Upper lobe of left lung (tissue), 6 donors: Measurements from ENCODE around the gene TAS1R2. TPM values are rescaled to one million over a fixed set of nuclear protein-coding genes. Genes with fewer than 3 reads are reported as not detected.

Experiments used
- ATAC-seq, 2 donors: fragments of 200-7000 bp; cut with Tn5 transposase; one replicate each; pipeline ENCODE4 v1.9.1; 2022; ENCODE audit warnings: mild to moderate bottlenecking in 2 of 2, moderate library complexity in 2 of 2; ENCODE audit not compliant: low FRiP score in 2 of 2
- DNase-seq, 2 donors: peaks; one replicate each; pipeline ENCODE4 v3.0.0-alpha.2; 2019 to 2020
- H3K27ac ChIP-seq, 4 donors: fragments of 200-600 bp; sonication (generic); one replicate each; pipeline ENCODE4 v1.5.1; 2016 to 2019
- H3K27me3 ChIP-seq, 4 donors: fragments of 200-600 bp; sonication (generic); one replicate each; pipeline ENCODE4 v1.5.1; 2017 to 2019
- H3K36me3 ChIP-seq, 4 donors: fragments of 200-600 bp; sonication (generic); one replicate each; pipeline ENCODE4 v1.5.1; 2016 to 2019
- H3K4me1 ChIP-seq, 4 donors: fragments of 200-600 bp; sonication (generic); one replicate each; pipeline ENCODE4 v1.5.1; 2018 to 2019
- H3K4me3 ChIP-seq, 4 donors: fragments of 200-600 bp; sonication (generic); one replicate each; pipeline ENCODE4 v1.5.1; 2017 to 2019; ENCODE audit warnings: mild to moderate bottlenecking in 2 of 4, moderate library complexity in 1 of 4
- H3K9me3 ChIP-seq, 4 donors: fragments of 200-600 bp; sonication (generic); one replicate each; pipeline ENCODE4 v1.5.1; 2018 to 2019
- EP300 ChIP-seq, 4 donors: sonication (generic); formaldehyde crosslinking; IDR thresholded peaks; one replicate each; pipeline ENCODE4 v1.5.1; 2017; ENCODE audit warnings: antibody characterized with exemption in 4 of 4, control low read depth in 2 of 4
- POLR2A ChIP-seq, 4 donors: fragments of 450-650 bp; IDR thresholded peaks; one replicate each; pipeline ENCODE4 v1.5.1; 2016 to 2017; ENCODE audit warnings: antibody characterized with exemption in 4 of 4, mild to moderate bottlenecking in 2 of 4
- POLR2AphosphoS5 ChIP-seq, 2 donors: sonication (generic); formaldehyde crosslinking; IDR thresholded peaks; one replicate each; pipeline ENCODE4 v1.5.1; 2017; ENCODE audit warnings: antibody characterized with exemption in 2 of 2
- WGBS, 2 donors: methylation state at CpG; one replicate each; pipeline ENCODE4 v1.1.5; 2017 to 2018; 5-methylcytosine and 5-hydroxymethylcytosine counted together
- total RNA-seq, 6 donors: library from RNA; depleted of rRNA in 4 of 6; stranded (reverse); fragments of >200 nt in 4 of 6; gene quantifications; one replicate each; pipeline versions ENCODE4 v1.1.0 to v1.2.1, GENCODE V29; 2016 to 2021
- TF ChIP-seq, protein P1 (sequence below), 6 experiments: fragments of 450-650 bp in 4 of 6; fragments of 200-600 bp in 2 of 6; sonication (generic) in 2 of 6; IDR thresholded peaks; one replicate each; pipeline ENCODE4 v1.5.1; 2016 to 2019; ENCODE audit warnings: antibody characterized with exemption in 6 of 6
- donor health status: DM: no; HTN: no; CAD: no; lungs with moderate emphysema.
- donor health status: DM: no; HTN: yes; CAD: no; lungs with severe emphysema.

TAS1R2 gene
- total RNA-seq, 6 donors from 2014 or later, result not detected

DNA sequence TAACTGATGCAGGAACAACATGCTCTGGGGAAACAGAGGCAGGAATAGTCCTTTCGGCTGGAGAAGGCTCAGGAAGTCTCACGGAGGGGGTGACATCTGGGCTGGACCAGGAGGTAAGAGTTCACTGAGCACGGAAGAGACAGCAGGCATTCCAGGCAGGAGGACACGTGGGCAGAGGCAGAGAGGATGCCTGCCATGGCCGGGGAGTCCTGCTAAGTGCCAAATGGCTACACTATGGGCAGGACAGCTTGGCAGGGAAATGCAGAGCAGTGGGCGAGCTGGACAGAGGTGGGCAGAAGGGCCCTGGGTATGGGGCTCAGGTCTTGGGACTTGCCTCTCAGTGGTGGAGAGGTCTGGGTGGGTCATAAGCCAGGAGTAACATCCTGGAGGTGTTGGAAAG, 25.3 kb upstream of the TAS1R2 start:
- Histone ChIP-seq H3K4me3 (no peak overlapping the region), H3K27ac (no peak overlapping the region), H3K9me3 (no peaks in the 10 kb centered on the region), H3K27me3 (no peaks in the 10 kb centered on the region), H3K4me1 (no peaks in the 10 kb centered on the region), H3K36me3 (peaks cover 0 to 21% (median 14%) of the 10 kb centered on the region in 4 donors)
- TF ChIP-seq EP300 (IDR thresholded peaks at IDR 0.05) (no peak), POLR2AphosphoS5 (IDR thresholded peaks at IDR 0.05) (no peak), POLR2A (IDR thresholded peaks at IDR 0.05) (no peak)
- TF ChIP-seq, protein P1, sequence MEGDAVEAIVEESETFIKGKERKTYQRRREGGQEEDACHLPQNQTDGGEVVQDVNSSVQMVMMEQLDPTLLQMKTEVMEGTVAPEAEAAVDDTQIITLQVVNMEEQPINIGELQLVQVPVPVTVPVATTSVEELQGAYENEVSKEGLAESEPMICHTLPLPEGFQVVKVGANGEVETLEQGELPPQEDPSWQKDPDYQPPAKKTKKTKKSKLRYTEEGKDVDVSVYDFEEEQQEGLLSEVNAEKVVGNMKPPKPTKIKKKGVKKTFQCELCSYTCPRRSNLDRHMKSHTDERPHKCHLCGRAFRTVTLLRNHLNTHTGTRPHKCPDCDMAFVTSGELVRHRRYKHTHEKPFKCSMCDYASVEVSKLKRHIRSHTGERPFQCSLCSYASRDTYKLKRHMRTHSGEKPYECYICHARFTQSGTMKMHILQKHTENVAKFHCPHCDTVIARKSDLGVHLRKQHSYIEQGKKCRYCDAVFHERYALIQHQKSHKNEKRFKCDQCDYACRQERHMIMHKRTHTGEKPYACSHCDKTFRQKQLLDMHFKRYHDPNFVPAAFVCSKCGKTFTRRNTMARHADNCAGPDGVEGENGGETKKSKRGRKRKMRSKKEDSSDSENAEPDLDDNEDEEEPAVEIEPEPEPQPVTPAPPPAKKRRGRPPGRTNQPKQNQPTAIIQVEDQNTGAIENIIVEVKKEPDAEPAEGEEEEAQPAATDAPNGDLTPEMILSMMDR (IDR thresholded peaks at IDR 0.05), result no peak
- ATAC-seq, result no peak
- no peak for DNase-seq
- 84 to 89% methylated on average over 6 of the region's 6 CpGs for WGBS, 2 donors

DNA sequence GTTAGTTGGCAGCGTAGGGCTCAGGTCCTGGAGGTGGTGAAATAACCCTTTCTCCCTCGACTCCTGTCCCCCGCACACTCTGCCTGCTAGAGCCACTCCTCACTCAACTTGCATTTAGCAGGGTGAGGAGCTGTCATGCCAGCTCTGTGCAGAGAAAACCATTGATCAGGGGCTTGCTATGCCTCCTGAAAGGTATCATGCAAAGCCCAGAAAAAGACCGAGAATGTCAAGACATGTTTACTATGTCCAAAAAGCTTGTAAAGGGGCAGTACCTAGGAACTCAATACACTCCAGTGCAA, 24.9 kb upstream of the TAS1R2 start:
- no peaks in the 10 kb centered on the region for H3K9me3 ChIP-seq
- WGBS, 2 donors, result 65 to 84% methylated on average over 4 of the region's 4 CpGs
- H3K4me3 ChIP-seq, result no peak overlapping the region
- ATAC-seq (no peak), DNase-seq (no peak)
- no peaks in the 10 kb centered on the region for H3K27me3 ChIP-seq
- no peak overlapping the region for H3K27ac ChIP-seq
- peaks cover 0 to 21% (median 14%) of the 10 kb centered on the region in 4 donors for H3K36me3 ChIP-seq
- no peaks in the 10 kb centered on the region for H3K4me1 ChIP-seq
- no peak for TF ChIP-seq EP300 (IDR thresholded peaks at IDR 0.05)
- TF ChIP-seq, protein P1 (IDR thresholded peaks at IDR 0.05), result no peak
- no peak for TF ChIP-seq POLR2AphosphoS5 (IDR thresholded peaks at IDR 0.05)
- TF ChIP-seq POLR2A (IDR thresholded peaks at IDR 0.05), result no peak

DNA sequence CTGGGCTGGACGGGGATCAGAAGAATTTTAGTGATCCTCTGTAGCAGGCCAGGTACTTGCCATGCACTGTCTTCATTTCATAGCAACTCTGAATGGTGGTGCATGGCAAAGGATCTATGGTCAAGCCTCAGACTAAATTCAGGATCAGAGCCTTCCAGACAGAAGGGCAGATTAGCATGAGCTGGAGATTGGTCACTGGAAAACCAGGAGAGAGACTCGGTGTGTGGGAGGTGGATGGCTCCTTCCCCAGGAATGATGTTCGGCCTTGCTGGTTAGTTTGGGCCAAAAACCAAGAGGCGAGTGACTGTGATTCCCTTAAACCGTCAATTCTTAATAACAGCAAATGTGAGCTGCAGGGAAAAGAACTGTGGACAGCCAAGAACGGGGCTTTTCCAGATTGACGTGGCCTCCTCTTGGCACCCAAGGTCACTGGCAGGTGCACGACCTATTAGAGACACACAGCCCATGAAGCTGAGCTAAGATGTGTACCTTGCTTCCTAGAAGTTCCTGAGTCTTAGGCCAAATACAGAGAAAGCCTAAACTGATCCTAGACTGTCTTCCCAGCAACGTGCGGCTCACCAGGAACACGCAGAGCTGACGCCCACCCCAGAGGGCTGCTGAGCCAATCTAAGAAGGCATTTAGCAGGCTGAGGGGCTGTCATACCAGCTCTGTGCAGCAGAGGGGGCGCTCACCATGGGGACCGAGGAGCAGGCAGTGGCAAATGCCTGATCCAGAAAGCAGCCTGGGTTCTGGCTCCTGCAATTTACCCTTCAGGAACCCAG, 24.4 kb upstream of the TAS1R2 start:
- DNase-seq, result peak in 1 of 2 donors; percentile 51
- H3K36me3 ChIP-seq, result peaks cover 0 to 18% (median 12%) of the 10 kb centered on the region in 4 donors
- H3K4me3 ChIP-seq, result no peak overlapping the region
- H3K9me3 ChIP-seq, result no peaks in the 10 kb centered on the region
- TF ChIP-seq, protein P1 (IDR thresholded peaks at IDR 0.05), result peak; percentile 80 to 91 (median 84)
- no peak for TF ChIP-seq EP300 (IDR thresholded peaks at IDR 0.05)
- ATAC-seq, result peak; percentile 68 to 79
- H3K27ac ChIP-seq, result no peak overlapping the region
- H3K27me3 ChIP-seq, result no peaks in the 10 kb centered on the region
- no peaks in the 10 kb centered on the region for H3K4me1 ChIP-seq
- 58 to 60% methylated on average over 11 to 14 of the region's 14 CpGs for WGBS, 2 donors

DNA sequence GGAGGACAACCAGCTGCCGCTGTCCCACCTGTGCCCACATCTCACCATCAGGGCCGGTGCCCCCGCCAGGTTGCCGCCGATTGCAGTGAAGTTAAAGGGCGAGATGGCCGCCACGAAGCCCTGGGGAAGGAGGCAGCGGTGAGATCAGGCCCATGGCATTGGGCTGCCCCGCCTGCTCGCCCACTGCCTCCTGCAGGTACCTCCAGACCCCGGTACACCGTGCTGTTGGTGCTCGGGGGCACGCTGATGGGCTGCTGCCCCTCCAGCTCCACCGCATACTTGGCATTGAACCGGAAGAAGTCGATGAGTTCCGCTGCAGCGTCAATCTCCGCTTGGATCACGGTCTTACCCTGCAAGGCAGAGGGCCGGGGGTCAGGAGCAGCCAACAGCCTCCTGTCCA, 23.6 kb upstream of the TAS1R2 start:
- Histone ChIP-seq H3K27ac (no peak overlapping the region), H3K27me3 (no peaks in the 10 kb centered on the region), H3K36me3 (peaks cover 0 to 17% (median 12%) of the 10 kb centered on the region in 4 donors), H3K4me1 (no peaks in the 10 kb centered on the region), H3K9me3 (no peaks in the 10 kb centered on the region), H3K4me3 (no peak overlapping the region)
- TF ChIP-seq POLR2A (IDR thresholded peaks at IDR 0.05), result no peak
- no peak for TF ChIP-seq POLR2AphosphoS5 (IDR thresholded peaks at IDR 0.05)
- TF ChIP-seq, protein P1 (IDR thresholded peaks at IDR 0.05), result no peak
- TF ChIP-seq EP300 (IDR thresholded peaks at IDR 0.05), result no peak
- DNase-seq (peak in 1 of 2 donors; percentile 79), ATAC-seq (no peak)
- WGBS, 2 donors, result 94% methylated on average over 18 of the region's 23 CpGs; no CpG with 5 or more reads in 1 of the 2 donors

DNA sequence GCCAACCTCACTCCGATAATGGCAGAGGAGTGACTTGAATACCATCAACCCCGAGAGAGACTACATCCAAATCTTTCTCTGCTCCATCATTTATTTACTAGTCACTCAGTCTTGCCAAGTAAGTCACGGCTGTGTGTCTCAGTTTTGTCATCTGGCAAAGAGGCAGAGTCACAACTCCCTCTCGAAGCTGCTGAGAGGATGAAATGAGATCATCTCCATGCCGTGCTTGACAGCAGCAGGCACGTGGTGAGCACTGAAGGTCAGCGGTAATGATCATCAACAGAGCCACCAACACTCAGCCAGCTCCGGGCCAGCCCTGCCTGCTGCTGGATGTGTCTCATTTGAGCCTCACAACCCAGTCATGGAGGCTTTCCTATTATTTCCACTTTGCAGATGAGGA, 23.0 kb upstream of the TAS1R2 start:
- no peaks in the 10 kb centered on the region for H3K4me1 ChIP-seq
- DNase-seq, result no peak
- 77 to 88% methylated on average over 8 of the region's 8 CpGs for WGBS, 2 donors
- no peaks in the 10 kb centered on the region for H3K9me3 ChIP-seq
- no peak overlapping the region for H3K4me3 ChIP-seq
- TF ChIP-seq, protein P1 (IDR thresholded peaks at IDR 0.05), result no peak
- TF ChIP-seq POLR2AphosphoS5 (IDR thresholded peaks at IDR 0.05), result no peak
- TF ChIP-seq POLR2A (IDR thresholded peaks at IDR 0.05), result no peak
- no peak for TF ChIP-seq EP300 (IDR thresholded peaks at IDR 0.05)
- no peaks in the 10 kb centered on the region for H3K27me3 ChIP-seq
- ATAC-seq, result peak in 1 of 2 donors; percentile 34
- H3K27ac ChIP-seq, result no peak overlapping the region
- H3K36me3 ChIP-seq, result peaks cover 0 to 17% (median 12%) of the 10 kb centered on the region in 4 donors
